MCF 10A (cell line): ENCODE measurements around the gene LRG1. TPM values are rescaled to one million over a fixed set of nuclear protein-coding genes. Genes with fewer than 3 reads are reported as not detected.

ENCODE experiments used
- BruUV-seq: library from RNA; stranded (reverse); fragments of 400-500 nt; replicated peaks from 2 replicates; lab custom pipeline; 2021; lab: Mats Ljungman, UMichigan
- CTCF ChIA-PET: fragments of 300-600 bp; sonication (Branson Sonifier 250); formaldehyde crosslinking; extraction: SDS; loops from one replicate; lab custom pipeline; 2021; ENCODE audit warnings: antibody characterized with exemption, inconsistent platforms; lab: Yijun Ruan, JAX
- POLR2A ChIA-PET: fragments of 300-600, 350-650 bp; sonication (Branson Sonifier 250); formaldehyde crosslinking; extraction: SDS; loops from one replicate; lab custom pipeline; 2020; ENCODE audit warnings: antibody characterized with exemption, inconsistent platforms; lab: Yijun Ruan, JAX
- DNase-seq: peaks from one replicate; pipeline ENCODE4 v3.0.0-alpha.2; 2018; ENCODE audit not compliant: unreplicated experiment
- H3K27ac Mint-ChIP-seq: one replicate; pipeline ENCODE4 v1.8.0; 2022; ENCODE audit warnings: mild to moderate bottlenecking, low read depth, mixed read lengths; ENCODE audit not compliant: unreplicated experiment
- H3K27me3 Mint-ChIP-seq: one replicate; pipeline ENCODE4 v1.8.0; 2022; ENCODE audit warnings: mixed read lengths; ENCODE audit not compliant: insufficient read depth, unreplicated experiment
- H3K36me3 Mint-ChIP-seq: one replicate; pipeline ENCODE4 v1.8.0; 2022; ENCODE audit warnings: mild to moderate bottlenecking, moderate library complexity, mixed read lengths; ENCODE audit not compliant: insufficient read depth, unreplicated experiment
- H3K4me1 Mint-ChIP-seq: one replicate; pipeline ENCODE4 v1.8.0; 2022; ENCODE audit warnings: mixed read lengths; ENCODE audit not compliant: insufficient read depth, unreplicated experiment
- H3K4me3 Mint-ChIP-seq: one replicate; pipeline ENCODE4 v1.8.0; 2022; ENCODE audit warnings: mild to moderate bottlenecking, moderate library complexity, mixed read lengths; ENCODE audit not compliant: unreplicated experiment
- H3K9me3 Mint-ChIP-seq: one replicate; pipeline ENCODE4 v1.8.0; 2022; ENCODE audit warnings: mixed read lengths; ENCODE audit not compliant: unreplicated experiment
- intact Hi-C: fragments of 100-400 bp; cut with micrococcal nuclease; formaldehyde crosslinking; loops from 2 replicates; pipeline ENCODE4 v1.14.1; 2022
- total RNA-seq: library from RNA; stranded (reverse); gene quantifications from 2 replicates; pipeline ENCODE4 v1.2.3, GENCODE V29; 2022
- TF ChIP-seq, protein P1 (sequence below): fragments of 200-600 bp; IDR thresholded peaks from one replicate; pipeline ENCODE4 v1.8.0; 2022; ENCODE audit warnings: antibody characterized with exemption, mild to moderate bottlenecking; ENCODE audit not compliant: unreplicated experiment

LRG1 gene
- total RNA-seq, 1 experiment from 2014 or later = 0.33 TPM

DNA sequence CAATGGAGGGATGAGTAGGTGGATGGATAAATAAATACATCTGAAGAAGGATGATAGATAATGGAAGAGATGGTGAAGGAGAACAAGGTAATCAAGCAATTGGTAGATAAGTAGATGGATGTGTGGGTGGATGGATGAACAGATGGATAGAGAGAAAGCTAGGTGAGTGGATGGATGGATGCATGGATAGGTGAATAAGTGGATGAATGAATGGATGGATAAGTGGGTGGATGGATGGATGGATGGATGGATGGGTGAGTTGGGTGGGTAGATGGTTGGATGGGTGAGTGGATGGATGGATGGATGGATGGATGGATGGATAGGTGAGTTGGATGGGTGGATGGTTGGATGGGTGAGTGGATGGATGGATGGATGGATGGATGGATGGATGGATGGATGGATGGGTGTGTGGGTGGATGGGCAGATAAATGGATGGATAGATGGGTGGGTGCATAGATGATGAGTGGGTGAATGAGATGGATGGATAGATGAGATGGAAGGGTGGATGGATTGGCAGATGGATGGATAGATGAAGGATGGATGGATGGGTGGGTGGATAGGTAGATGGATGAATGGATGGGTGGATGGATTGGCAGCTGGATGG, 13.4 kb upstream of the LRG1 start:
- H3K27ac Mint-ChIP-seq = no peak overlapping the region
- POLR2A ChIA-PET = no interaction called here

DNA sequence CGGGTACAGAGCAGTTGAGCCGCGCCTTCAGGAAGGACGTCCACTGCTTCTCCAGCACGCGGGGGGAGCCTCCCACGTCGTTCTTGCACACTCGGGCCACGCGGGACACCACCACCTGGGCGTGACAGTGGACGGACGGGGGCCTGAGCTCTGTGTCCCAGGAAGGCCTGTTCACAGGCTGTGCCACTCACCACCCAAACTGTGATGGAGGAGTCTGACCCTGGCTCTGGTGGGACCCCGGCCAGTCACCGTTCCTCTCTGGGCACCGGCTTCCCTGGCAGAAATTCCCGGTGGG, 12.6 kb upstream of the LRG1 start:
- intact Hi-C loops = no loop called here
- no TSS peak for BruUV-seq
- Mint-ChIP-seq H3K4me1 (no peaks in the 10 kb centered on the region), H3K36me3 (no peaks in the 10 kb centered on the region), H3K4me3 (no peak overlapping the region), H3K9me3 (peaks cover 15% of the 10 kb centered on the region), H3K27ac (no peak overlapping the region), H3K27me3 (peaks cover 23% of the 10 kb centered on the region)
- ChIA-PET POLR2A (no interaction called here), CTCF (interaction anchor here (0.5 kb wide), 1 partner anchor 87 kb away, joined by 3 read pairs; no protein-coding TSS in a partner anchor)
- no peak for DNase-seq
- TF ChIP-seq, protein P1, sequence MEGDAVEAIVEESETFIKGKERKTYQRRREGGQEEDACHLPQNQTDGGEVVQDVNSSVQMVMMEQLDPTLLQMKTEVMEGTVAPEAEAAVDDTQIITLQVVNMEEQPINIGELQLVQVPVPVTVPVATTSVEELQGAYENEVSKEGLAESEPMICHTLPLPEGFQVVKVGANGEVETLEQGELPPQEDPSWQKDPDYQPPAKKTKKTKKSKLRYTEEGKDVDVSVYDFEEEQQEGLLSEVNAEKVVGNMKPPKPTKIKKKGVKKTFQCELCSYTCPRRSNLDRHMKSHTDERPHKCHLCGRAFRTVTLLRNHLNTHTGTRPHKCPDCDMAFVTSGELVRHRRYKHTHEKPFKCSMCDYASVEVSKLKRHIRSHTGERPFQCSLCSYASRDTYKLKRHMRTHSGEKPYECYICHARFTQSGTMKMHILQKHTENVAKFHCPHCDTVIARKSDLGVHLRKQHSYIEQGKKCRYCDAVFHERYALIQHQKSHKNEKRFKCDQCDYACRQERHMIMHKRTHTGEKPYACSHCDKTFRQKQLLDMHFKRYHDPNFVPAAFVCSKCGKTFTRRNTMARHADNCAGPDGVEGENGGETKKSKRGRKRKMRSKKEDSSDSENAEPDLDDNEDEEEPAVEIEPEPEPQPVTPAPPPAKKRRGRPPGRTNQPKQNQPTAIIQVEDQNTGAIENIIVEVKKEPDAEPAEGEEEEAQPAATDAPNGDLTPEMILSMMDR = no peak

More for the DNA sequence above, 13.4 kb upstream of the LRG1 start:
- Mint-ChIP-seq H3K27me3 (peaks cover 23% of the 10 kb centered on the region), H3K4me1 (no peaks in the 10 kb centered on the region), H3K4me3 (no peak overlapping the region), H3K36me3 (no peaks in the 10 kb centered on the region), H3K9me3 (peaks cover 15% of the 10 kb centered on the region)
- TF ChIP-seq, protein P1 = no peak
- CTCF ChIA-PET = interaction anchor here (0.5 kb wide), 1 partner anchor 88 kb away, joined by 3 read pairs; no protein-coding TSS in a partner anchor
- BruUV-seq = no TSS peak
- intact Hi-C loops = no loop called here
- no peak for DNase-seq

DNA sequence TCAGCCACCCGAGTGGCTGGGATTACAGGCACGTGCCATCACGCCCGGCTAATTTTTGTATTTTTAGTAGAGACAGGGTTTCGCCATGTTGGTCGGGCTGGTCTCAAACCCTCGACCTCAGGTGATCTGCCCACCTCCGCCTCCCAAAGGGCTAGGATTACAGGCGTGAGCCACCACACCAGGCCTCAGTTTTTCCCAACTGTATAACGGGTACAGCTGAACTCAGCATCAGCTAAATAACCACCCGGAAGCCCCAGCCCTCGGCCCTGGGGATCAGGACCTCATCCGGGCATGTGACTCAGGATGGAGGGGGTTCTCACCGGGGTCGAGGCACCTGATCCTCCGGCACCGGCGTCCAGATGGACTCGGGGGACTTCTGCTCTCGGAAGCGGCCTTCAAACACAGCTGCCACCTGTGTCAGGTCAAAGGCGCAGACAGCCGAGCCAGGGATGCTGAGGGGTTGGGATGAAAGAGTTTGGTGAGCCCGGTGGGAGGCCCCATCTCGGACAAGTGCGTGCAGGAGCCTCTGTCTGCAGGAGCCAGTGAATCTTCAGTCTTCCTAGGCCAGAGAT, 10.7 kb upstream of the LRG1 start:
- peaks cover 23% of the 10 kb centered on the region for H3K27me3 Mint-ChIP-seq
- H3K4me3 Mint-ChIP-seq = no peak overlapping the region
- no peak overlapping the region for H3K27ac Mint-ChIP-seq
- no peaks in the 10 kb centered on the region for H3K4me1 Mint-ChIP-seq
- DNase-seq = no peak
- no peaks in the 10 kb centered on the region for H3K36me3 Mint-ChIP-seq
- intact Hi-C loops = no loop called here
- peaks cover 15% of the 10 kb centered on the region for H3K9me3 Mint-ChIP-seq
- ChIA-PET CTCF (interaction anchor here (0.6 kb wide), 1 partner anchor 26 kb away, joined by 4 read pairs; no protein-coding TSS in a partner anchor), POLR2A (no interaction called here)
- TF ChIP-seq, protein P1 = no peak
- BruUV-seq = no TSS peak

DNA sequence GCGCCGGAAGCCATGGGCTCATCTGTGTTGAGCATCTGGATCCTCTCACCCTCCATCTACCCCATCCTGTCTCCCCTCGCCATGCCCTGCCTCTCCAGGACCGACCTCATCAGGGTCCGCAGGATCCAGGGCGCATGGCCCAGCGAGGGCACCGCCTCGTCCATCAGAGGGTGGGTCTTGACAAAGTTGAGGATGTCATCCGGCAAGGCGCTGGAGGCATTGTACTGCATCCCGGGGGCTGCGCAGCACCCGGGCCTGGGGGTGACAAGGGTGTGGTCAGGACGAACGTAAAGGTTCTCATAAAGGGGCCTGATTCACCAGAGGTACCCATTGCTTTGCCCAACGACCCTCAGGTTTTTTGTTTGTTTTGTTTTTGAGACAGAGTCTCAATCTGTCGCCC, 10.2 kb upstream of the LRG1 start:
- ChIA-PET CTCF (interaction anchor here (0.6 to 3.3 kb wide), 2 partner anchors 24 to 26 kb away, joined by 4 to 13 read pairs; no protein-coding TSS in a partner anchor), POLR2A (interaction anchor here (0.7 kb wide), 1 partner anchor 23 kb away, joined by 5 read pairs; no protein-coding TSS in a partner anchor)
- DNase-seq = no peak
- Mint-ChIP-seq H3K9me3 (peaks cover 15% of the 10 kb centered on the region), H3K36me3 (no peaks in the 10 kb centered on the region), H3K27me3 (peaks cover 23% of the 10 kb centered on the region), H3K4me3 (no peak overlapping the region), H3K4me1 (no peaks in the 10 kb centered on the region), H3K27ac (no peak overlapping the region)
- no TSS peak for BruUV-seq
- intact Hi-C loops = no loop called here
- TF ChIP-seq, protein P1 = no peak
